ACC112 (cell line): ENCODE results near the gene TRAPPC14.
"Not testable (repeated sequence)": the region's sequence is repeated elsewhere in the genome, so short reads cannot be mapped to it uniquely, and the experiment has no call there.

ENCODE experiments used
- H2AFZ ChIP-seq: fragments of 200-600 bp; sonication (generic); one replicate; pipeline ENCODE4 v1.6.0; 2017; ENCODE audit warnings: antibody characterized with exemption, low read length; ENCODE audit not compliant: unreplicated experiment
- H3K27ac ChIP-seq: fragments of 200-600 bp; sonication (generic); 2 replicates; pipeline ENCODE4 v1.5.1; 2014; ENCODE audit warnings: low read depth, mild to moderate bottlenecking, antibody characterized with exemption, low read length, moderate library complexity
- H3K27me3 ChIP-seq: fragments of 200-600 bp; sonication (generic); 2 replicates; pipeline ENCODE4 v1.6.1; 2014; ENCODE audit warnings: mild to moderate bottlenecking, antibody characterized with exemption, low read length, moderate library complexity, mixed read lengths; ENCODE audit not compliant: insufficient read depth
- H3K36me3 ChIP-seq: fragments of 200-600 bp; sonication (generic); 2 replicates; pipeline ENCODE4 v1.6.1; 2016; ENCODE audit warnings: mild to moderate bottlenecking, antibody characterized with exemption, low read length, moderate library complexity, mixed read lengths; ENCODE audit not compliant: insufficient read depth
- H3K4me1 ChIP-seq: fragments of 200-600 bp; sonication (generic); one replicate; pipeline ENCODE4 v1.6.1; 2016; ENCODE audit warnings: low read length, mixed read lengths; ENCODE audit not compliant: insufficient read depth, unreplicated experiment, control insufficient read depth
- H3K4me3 ChIP-seq: fragments of 200-600 bp; sonication (generic); 2 replicates; pipeline ENCODE4 v1.5.1; 2014; ENCODE audit warnings: mild to moderate bottlenecking, low read depth, low read length
- H3K79me2 ChIP-seq: fragments of 200-600 bp; sonication (generic); one replicate; pipeline ENCODE4 v1.6.0; 2016; ENCODE audit warnings: low read length; ENCODE audit not compliant: control insufficient read depth, unreplicated experiment, insufficient read depth

Gene TRAPPC14

GRCh38 chr7:100152937-100153666 lies 5.4 kb downstream of the TRAPPC14 start:
- Histone ChIP-seq H3K4me3 (no peak overlapping the region), H3K27me3 (no peaks in the 10 kb centered on the region), H3K4me1 (peaks cover 26% of the 10 kb centered on the region), H3K79me2 (peaks cover 24% of the 10 kb centered on the region), H3K36me3 (no peaks in the 10 kb centered on the region; the same call in none of the 2 replicates), H2AFZ (no peak overlapping the region), H3K27ac (no peak overlapping the region)

- Histone ChIP-seq H3K4me3 (no peak overlapping the region), H2AFZ (no peak overlapping the region), H3K27ac (no peak overlapping the region), H3K4me1 (peaks cover 22% of the 10 kb centered on the region), H3K27me3 (no peaks in the 10 kb centered on the region), H3K79me2 (peaks cover 17% of the 10 kb centered on the region), H3K36me3 (no peaks in the 10 kb centered on the region; the same call in none of the 2 replicates)
Observed at GRCh38 chr7:100152404-100152803, 6.1 kb downstream of the TRAPPC14 start.

- H3K4me3 ChIP-seq, result peak within 1 kb of the TSS; percentile 100
- H3K4me1 ChIP-seq, result peaks cover 10% of the 10 kb centered on the region
- peak within 1 kb of the TSS; percentile 41; the same call in 1 of the 2 replicates for H3K27ac ChIP-seq
- peaks cover 16% of the 10 kb centered on the region for H3K79me2 ChIP-seq
- no peaks in the 10 kb centered on the region; the same call in 1 of the 2 replicates for H3K36me3 ChIP-seq
- no peaks in the 10 kb centered on the region for H3K27me3 ChIP-seq
- peak within 1 kb of the TSS; percentile 100 for H2AFZ ChIP-seq
Observed at GRCh38 chr7:100148559-100149328, 9.8 kb downstream of the TRAPPC14 start, which contains the start of gene LAMTOR4. LAMTOR4 (plus strand) TSS chr7:100148918; CDS start chr7:100148973, 55 bp downstream.

GRCh38 chr7:100148225-100148558 lies 10.3 kb downstream of the TRAPPC14 start:
- peak overlapping the region; percentile 92 for H2AFZ ChIP-seq
- peaks cover 15% of the 10 kb centered on the region for H3K79me2 ChIP-seq
- peaks cover 7% of the 10 kb centered on the region for H3K4me1 ChIP-seq
- no peaks in the 10 kb centered on the region; the same call in 1 of the 2 replicates for H3K36me3 ChIP-seq
- H3K27me3 ChIP-seq, result no peaks in the 10 kb centered on the region
- H3K4me3 ChIP-seq, result peak overlapping the region; percentile 100
- no peak overlapping the region for H3K27ac ChIP-seq

- Histone ChIP-seq H2AFZ (no peak overlapping the region), H3K4me3 (no peak overlapping the region), H3K36me3 (no peaks in the 10 kb centered on the region), H3K27me3 (no peaks in the 10 kb centered on the region), H3K79me2 (peaks cover 13% of the 10 kb centered on the region), H3K27ac (no peak overlapping the region), H3K4me1 (peaks cover 7% of the 10 kb centered on the region)
Observed at GRCh38 chr7:100147278-100147677, 11.2 kb downstream of the TRAPPC14 start.

- H3K36me3 ChIP-seq, H3K4me3 ChIP-seq, H3K27me3 ChIP-seq, H2AFZ ChIP-seq, H3K4me1 ChIP-seq, H3K27ac ChIP-seq: not testable (repeated sequence)
- peaks cover 13% of the 10 kb centered on the region for H3K79me2 ChIP-seq
Observed at GRCh38 chr7:100146350-100146749, 12.2 kb downstream of the TRAPPC14 start.

- Histone ChIP-seq H3K4me3 (no peak overlapping the region), H2AFZ (no peak overlapping the region), H3K36me3 (no peaks in the 10 kb centered on the region), H3K27me3 (no peaks in the 10 kb centered on the region), H3K79me2 (no peaks in the 10 kb centered on the region), H3K27ac (no peak overlapping the region), H3K4me1 (no peaks in the 10 kb centered on the region)
Observed at GRCh38 chr7:100142461-100142860, 16.1 kb downstream of the TRAPPC14 start.

- Histone ChIP-seq H3K27ac (no peak overlapping the region), H2AFZ (no peak overlapping the region), H3K4me1 (no peaks in the 10 kb centered on the region), H3K79me2 (no peaks in the 10 kb centered on the region), H3K4me3 (no peak overlapping the region), H3K36me3 (no peaks in the 10 kb centered on the region), H3K27me3 (no peaks in the 10 kb centered on the region)
Observed at GRCh38 chr7:100141555-100141949, 17.0 kb downstream of the TRAPPC14 start.

- no peak overlapping the region for H3K4me3 ChIP-seq
- H3K27ac ChIP-seq, result no peak overlapping the region
- H2AFZ ChIP-seq, result no peak overlapping the region
- no peaks in the 10 kb centered on the region for H3K36me3 ChIP-seq
- H3K4me1 ChIP-seq, result no peaks in the 10 kb centered on the region
- no peaks in the 10 kb centered on the region for H3K27me3 ChIP-seq
- no peaks in the 10 kb centered on the region for H3K79me2 ChIP-seq
Observed at GRCh38 chr7:100137851-100138760, 20.4 kb downstream of the TRAPPC14 start.

- Histone ChIP-seq H3K4me1 (peaks cover 6% of the 10 kb centered on the region), H3K27me3 (no peaks in the 10 kb centered on the region), H3K4me3 (no peak overlapping the region), H3K79me2 (no peaks in the 10 kb centered on the region), H2AFZ (no peak overlapping the region), H3K27ac (no peak overlapping the region), H3K36me3 (no peaks in the 10 kb centered on the region)
Observed at GRCh38 chr7:100132697-100133151, 25.8 kb downstream of the TRAPPC14 start.
